ENCODE data around the gene SPON2. TPM values are rescaled to one million over a fixed set of nuclear protein-coding genes. Genes with fewer than 3 reads are reported as not detected.

The SPON2 gene
- total RNA-seq, 1 donor from 2014 or later = 3.7 TPM

DNA sequence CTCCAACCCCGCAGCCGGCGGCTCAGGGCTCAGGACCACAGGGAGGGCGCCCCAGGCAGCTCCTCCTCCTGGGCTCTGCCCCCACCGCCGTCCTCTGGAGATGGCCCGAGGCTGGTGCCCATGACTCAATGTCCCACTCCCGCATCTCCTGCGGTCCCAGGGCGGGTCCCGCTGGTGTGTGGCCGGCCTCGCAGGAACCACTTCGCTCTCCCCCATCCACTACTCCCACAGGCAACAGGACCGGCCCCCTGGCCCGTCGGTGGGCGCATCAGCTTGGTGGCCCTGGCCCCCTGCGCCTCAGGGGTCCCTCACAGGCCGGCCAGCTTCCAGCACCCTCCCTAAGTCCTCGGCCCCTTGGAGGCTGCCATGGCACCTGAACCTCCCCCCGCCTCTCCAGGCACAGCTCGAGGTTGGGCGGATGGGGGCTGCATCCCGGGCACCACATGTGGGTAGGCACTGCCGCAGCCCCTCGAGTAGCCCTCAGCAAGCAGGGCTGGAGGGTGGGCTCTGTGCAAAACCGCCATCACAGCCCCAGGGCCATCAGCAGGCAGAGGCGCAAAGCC is 22.8 kb upstream of the SPON2 start:
- no peak for DNase-seq (ENCODE audit: low read depth)

DNA sequence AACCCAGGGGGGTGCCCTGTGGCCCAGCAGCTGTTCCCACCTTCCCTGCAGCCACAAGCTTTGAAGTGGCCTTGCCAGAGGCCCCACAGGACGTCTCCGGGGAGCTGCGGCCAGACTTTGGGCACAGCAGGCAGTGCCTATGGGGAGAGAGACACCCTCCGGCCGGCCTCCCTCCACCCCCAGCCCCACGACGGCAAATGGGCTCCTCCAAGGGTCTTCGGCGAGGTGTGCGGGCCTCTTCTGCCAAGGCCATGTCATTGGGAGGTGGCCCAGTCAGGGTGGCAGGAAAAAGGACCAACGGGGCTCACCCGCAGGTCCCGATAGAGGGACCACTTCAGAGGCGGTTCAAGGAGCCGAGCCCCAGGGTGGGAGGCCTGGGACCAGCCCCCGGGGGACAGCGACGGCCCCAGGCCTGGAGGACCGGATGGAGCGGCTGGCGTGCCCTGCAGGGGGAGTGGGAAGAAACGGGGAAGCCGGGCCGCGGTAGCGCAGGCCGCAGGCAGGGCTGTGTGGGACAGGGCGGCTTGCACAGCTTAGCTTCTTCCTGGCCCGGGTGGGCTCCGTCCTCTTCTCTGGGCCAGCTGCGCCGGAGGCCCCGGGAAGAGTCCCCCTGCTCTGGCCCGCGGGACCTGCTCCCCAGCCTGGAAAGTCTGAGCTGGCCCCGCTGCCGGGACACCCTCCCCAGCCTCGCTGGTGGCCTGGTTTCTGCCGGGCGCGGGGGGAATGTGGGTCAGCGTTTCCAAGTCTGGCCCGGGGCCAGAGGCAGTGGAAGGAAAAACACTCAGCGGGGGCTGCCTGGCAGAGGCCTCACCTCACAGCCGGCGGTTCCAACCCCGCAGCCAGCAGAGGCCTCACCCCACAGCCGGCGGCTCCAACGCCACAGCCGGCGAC is 21.9 kb upstream of the SPON2 start:
- peak; percentile 75 for DNase-seq (ENCODE audit: low read depth)

DNA sequence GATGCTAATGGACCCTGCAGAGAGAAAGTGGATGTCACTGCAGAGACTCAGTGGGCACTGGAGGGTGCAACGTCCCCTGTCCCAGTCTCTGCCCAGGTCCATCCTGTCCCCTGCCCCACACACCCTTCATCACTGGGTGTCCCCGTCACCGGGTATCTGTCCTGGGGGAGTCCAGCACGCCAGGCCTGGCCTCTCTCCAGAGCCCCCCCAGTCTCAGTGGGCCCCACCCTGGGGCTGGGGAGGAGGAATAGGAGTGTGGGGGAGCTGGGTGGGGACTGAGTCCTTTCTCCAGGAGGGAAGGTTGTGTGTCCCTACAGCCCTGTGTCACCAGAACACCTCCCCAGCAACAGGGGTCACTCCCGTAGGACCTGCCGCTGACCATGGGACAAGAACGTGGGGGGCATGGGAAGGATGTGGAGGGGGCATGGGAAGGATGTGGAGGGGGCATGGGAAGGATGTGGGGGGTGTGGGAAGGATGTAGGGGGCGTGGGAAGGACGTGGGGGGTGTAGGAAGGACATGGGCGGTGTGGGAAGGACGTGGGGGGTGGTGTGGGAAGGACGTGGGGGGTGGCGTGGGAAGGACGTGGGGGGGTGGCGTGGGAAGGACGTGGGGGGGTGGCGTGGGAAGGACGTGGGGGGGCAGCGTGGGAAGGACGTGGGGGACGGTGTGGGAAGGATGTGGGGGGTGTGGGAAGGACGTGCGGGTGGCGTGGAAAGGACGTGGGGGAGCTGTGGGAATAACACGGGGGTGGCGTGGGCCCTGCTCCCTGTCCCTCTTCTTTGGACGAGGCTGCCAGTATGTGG is 21.0 kb upstream of the SPON2 start:
- no peak for DNase-seq (ENCODE audit: low read depth)

DNA sequence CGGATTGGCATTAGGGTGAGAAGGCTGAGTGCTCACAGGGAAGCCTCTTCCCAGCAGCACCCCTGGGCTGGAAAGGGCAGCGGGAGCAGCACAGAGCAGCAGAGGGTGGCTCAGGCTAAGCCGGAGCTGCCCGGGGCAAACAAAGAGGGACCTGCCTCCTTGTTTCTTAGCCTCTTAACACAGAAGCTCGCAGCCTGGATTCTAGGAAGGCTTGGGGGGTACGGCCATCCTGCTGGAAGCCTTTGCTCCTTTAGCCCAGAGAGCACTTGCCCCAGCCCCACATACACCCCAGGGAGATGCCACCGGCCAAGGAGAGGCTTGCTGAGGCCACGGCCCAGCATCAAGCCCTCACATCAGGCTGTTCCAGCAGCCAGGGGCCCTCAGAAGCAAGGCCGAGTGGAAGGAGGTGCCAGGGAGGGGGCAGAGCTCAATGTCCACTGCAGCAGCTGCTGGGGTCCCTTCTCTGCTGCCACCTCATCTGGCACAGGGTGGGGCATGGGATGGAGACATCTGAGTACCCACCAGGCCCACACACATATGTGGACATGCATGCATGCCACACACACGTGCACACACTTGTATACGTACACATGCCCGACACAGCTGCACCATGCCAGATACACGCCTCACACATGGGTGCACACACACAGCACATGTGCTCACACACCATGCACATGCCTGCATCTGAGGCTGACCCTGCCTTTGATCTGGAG is 20.3 kb upstream of the SPON2 start:
- DNase-seq (ENCODE audit: low read depth) = peak; percentile 44

DNA sequence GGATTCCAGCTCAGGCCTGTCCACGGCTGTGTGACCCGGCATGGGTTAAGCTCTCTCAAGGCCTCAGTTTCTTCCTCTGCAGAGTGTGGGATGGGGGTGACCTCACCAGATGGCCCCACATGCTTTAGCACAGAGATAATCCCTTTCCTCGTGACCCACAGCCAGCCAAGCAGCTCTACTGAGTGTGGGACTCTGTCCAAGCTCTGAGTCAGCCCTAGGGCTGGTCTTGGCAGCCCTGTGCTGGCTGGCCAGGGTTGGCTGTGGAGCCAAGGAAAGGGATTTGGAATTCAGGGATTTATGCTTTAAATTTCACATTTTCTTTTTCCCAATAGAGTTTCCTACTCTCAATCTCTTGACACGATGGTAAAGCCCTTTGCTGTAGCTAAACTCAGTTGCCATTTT is 19.7 kb upstream of the SPON2 start:
- peak; percentile 98 for DNase-seq (ENCODE audit: low read depth)

DNA sequence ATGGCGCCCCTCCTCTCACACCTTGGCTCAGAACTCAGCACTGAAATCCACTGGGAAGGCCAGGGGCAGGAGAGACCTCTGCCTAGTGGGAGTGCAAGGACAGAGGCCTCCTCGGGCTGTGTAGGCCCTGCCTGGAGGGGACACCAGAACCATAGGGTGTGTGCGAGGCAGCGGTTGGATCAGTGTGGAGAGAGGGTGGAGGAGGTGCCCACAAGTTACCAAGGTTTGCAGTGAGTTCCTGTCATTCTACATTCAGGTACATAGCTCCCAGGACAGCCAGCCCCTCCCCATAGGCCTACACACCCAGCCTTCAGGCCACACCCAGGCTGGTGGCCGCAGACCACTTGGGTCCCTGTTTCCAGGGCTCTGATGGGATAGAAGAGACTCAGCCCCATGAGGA is 19.2 kb upstream of the SPON2 start:
- DNase-seq (ENCODE audit: low read depth) = no peak

DNA sequence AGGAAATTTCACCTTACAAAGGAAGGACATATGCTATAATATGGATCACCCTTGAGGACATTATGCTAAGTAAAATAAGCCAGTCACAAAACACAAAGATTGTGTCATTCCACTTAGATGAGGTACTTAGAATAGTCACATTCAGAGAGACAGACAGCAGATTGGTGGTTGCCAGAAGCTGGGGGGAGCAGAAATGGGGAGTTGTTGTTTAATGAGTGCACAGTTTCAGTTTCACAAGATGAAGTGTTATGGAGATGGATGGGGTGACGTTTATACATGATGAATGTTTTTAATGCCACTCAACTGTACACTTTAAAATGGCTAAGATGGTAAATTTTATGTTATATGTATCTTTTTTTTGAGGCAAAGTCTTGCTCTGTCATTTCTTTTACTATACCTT is 14.8 kb upstream of the SPON2 start:
- DNase-seq (ENCODE audit: low read depth) = no peak

DNA sequence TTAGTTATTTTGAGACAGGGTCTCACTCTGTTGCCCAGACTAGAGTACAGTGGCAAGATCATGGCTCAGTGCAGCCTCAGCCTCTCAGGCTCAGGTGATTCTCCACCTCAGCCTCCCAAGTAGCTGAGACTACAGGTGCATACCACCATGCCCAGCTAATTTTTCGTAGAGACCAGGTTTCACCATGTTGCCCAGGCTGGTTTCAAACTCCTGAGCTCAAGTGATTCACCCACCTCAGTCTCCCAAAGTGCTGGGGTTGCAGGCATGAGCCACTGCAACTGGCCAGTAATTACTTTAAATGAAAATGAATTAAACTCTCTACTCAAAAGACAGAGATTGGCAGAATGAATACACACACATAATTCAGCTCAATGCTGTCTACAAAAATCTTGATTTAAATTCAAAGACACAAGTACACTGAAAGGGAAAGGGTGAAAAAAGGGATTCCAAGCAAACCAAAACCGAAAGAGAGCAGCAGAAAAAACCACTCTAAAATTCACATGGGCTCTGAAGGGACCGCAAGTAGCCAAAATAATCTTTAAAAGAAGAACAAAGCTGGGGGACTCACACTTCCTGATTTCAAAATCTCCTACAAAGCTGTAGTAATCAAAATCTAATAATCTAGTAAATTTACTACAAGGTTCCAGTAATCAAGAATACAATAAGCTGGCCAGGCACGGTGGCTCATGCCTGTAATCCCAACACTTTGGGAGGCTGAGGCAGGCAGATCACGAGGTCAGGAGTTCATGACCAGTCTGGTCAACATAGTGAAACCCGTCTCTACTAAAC is 11.8 kb upstream of the SPON2 start:
- no peak for DNase-seq (ENCODE audit: low read depth)

DNA sequence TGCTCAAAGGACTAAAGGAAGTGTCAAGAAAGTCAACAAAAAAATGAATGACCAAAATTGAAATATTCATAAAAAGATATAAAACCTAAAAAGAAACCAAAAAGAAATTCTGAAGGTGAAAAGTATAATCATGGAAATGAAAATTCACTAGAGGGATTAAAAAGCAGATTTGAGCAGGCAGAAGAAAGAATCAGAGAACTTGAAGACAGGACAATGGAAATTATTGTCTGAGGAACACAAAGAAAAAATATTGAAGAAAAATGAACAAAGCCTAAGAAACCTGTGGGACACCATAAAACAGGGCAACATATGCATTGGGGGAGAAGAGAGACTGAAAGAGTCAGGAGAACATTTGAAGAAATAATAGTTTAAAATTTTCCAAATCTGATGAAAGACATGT is 9.9 kb upstream of the SPON2 start:
- no peak for DNase-seq (ENCODE audit: low read depth)

DNA sequence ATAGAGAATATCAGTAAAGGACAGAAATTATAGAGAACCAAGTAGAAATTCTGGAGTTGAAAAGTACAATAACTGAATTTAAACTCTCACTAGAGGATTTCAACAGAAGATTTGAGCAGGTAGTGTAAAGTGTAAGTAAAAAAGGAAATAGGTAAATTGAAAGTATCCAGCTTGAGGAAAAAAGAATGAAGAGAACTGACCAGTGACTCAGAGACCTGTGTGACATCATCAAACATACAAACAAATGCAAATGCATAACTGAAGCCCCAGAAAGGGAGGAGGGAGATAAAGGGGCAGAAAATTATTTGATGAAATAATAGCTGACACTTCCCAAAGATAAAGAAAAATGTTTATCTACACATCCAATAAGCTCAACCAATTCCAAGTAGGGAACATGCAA is 8.3 kb upstream of the SPON2 start:
- no peak for DNase-seq (ENCODE audit: low read depth)

DNA sequence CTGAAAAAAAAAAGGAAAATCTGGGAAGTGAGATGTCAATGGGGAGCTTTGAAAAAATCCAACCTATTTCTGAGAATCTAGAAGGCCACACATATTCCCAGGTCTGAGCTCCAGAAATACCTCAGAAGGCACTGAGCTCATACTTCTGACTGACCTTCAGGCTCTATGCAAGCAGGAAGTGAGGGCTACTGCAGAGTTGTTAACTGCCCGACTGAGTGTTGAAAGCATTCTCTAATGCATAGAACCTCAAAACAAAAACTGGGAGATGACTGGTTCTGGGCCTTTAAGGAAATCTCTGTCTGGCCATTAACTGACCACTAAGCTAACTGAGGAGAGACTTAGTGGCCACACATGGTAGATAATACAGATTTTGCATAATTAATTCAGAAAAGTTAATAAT is 7.6 kb upstream of the SPON2 start:
- DNase-seq (ENCODE audit: low read depth) = no peak

DNA sequence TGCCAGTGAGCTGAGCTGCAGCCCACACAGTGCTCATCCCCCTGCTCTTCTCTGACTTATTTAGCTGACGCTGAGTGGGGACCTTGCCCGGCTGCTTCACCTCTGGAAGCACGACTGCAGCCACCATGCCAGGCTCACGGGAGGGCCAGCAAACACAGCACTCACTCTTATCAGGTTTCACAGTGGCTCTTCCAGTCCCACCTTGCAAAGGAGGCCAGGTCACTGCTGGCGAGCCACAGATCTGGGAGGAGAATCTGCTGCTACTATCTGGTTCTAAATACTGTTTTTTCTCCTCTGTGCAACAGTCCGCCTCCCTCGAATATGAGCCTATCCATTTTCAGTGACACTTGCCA is 6.7 kb upstream of the SPON2 start:
- no peak for DNase-seq (ENCODE audit: low read depth)

DNA sequence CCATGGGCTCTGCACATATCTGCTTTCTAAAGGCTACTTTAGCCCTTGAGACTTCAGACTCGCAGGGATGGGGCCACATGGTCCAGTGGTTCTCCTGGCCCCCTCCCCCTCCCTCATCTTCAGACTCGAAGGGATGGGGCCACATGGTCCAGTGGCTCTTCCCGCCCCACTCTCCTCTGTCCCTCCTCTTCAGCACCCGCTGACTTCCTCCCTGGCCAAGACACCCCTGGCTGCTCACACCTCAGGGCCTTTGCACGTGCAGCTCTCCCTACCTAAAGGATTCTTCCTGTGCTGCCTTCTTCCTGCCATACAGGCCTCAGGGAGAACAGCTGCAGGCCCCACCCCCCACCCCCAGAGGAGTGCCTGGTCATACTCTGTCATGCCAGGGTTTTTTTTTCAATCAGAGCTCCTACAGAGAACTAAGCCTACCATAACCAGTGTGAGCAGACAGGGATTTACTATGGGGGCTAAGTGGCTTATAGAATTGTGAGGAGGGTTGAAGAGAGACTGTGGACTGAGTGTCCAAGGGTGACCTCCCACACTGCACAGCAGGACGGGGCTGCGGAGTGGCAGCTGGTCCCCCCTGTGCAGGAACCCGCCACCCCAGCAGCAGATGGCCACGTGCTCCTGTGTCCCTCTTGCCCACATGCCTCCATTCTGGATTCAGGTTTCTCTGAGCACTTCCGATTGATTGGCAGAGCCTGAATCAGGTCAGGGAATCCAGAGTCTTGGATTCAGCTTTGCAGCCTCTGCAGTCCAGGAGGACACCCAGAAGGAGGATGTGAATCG is 6.1 kb upstream of the SPON2 start:
- DNase-seq (ENCODE audit: low read depth) = peak; percentile 38

DNA sequence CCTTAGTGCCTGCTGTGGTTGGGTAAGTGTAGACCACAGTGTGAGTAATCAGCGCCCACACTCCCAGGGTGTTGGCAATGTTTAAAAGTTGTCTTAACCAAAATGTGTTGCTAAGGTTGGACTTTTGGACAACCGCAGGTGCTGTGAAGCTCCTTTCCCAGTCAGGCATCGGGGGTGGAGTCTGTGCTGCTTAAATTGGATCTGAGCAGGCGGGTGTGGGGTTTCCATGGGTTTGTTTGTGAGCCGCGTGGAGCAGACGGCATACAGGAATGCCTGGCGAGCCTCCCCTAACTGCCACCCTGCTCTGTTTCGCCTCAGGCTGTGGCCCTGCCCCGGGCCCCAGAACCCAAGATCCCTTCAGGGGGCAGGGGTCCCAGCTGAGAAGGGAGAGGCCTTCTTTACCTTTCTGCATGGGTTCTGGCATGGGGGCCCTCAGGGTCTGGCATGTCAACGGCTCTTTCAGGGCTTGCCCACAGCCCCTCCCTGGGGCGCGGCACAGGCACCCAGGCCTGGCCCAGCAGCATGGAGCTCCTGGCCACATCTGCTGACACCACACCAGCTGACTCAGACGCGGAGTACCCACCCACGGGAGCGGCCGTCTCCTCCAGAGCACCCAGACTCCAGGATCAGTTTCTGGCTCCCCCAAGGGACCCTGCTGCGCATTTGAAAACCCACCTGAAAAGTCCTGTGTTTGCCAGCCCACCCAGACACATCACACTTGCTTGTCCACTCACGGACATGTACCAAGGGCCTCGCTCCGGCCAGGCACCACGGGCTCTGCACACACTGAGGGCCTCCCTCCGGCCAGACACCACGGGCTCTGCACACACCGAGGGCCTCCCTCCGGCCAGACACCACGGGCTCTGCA is 5.1 kb upstream of the SPON2 start:
- peak; percentile 97 for DNase-seq (ENCODE audit: low read depth)

DNA sequence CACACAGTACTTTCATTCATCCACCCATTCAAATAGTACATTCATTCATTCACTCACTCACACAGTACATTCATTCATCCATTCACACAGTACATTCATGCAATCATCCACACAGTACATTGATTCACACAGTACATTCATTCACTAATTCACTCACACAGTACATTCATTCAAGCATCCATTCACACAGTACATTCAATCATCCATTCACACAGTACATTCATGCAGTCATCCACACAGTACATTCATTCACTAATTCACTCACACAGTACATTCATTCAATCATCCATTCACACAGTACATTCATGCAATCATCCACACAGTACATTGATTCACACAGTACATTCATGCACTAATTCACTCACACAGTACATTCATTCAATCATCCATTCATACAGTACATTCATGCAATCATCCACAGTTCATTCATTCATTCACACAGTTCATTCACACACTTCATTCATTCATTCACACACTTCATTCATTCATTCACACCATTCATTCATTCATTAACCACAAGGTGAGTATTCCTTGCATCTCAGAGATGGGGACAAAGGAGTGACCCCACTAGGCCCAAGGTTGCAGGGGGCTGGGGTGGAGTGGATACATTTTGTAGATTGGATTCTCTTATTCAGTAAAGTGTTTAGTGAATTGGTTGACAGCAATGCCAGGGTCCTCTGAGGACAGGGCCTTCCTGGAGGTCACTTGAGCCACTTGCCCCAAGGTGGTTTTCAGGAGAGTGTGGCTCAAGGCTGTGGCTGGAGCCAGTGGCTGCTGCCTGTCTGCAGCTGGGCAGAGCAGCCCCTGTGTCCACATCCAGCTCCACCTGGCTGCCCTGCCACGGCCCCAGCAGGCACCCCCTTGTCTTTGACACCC is 4.3 kb upstream of the SPON2 start:
- DNase-seq (ENCODE audit: low read depth) = no peak

DNA sequence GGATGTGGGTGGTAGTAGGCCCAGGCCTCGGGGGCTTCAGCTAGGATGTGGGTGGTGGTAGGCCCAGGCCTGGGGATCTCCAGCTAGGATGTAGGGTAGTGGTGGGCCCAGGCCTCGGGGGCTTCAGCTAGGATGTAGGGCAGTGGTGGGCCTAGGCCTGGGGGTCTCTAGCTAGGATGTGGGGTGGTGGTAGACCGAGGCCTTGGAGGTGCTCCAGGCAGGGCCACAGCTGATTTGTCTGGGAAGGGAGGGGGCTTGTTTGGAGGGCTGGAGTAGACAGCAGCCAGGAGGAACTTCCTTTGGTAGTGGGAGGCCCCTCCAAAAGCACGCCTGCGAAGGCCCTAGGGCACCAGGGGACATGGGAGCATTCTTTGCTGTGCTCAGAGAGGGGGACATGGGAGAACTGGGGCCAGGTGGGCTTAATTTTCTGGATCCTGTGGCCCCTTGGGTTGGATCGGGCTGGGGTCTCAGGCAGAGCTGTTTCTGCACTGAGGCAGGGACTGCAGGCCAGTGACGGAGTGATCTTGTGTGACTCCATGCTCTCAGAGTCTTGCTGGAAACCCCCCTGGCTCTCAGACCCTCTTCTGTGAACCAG is 3.3 kb upstream of the SPON2 start:
- no peak for DNase-seq (ENCODE audit: low read depth)

DNA sequence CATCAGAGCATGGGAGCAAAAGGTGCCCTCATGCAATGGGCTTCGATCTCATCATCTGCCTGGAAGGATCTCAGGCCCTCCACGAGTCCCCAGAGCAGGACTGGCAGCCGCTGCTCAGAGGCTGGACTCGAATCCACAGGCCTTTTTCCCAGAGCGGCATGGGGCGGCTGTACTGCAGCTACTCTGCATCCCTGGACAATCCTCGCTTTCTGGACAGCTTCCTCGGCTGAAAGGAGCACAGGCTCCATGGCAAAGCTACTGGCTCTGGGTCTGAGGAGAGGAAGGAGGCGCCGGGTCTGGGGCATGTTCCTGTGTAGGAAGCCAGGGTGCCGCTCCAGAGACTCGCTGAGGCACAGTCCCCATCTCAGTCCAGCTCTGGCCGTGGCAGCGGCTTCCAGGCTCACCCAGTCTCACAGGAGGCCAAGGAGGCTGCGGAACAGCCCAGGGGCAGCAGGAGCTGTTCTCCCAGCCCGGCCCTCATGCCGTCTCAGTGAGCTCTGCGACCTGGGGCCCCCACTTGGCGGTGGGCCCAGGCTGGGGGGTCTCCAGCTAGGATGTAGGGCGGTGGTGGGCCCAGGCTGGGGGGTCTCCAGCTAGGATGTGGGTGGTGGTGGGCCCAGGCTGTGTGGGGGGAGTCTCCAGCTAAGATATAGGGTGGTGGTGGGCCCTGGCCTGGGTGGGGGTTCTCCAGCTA is 2.7 kb upstream of the SPON2 start:
- no peak for DNase-seq (ENCODE audit: low read depth)
